ENCODE data around the gene DTWD2.

GRCh38 chr5:119031905-119032304 lies 43.6 kb upstream of the DTWD2 start:
- TF ChIP-seq CTCF (IDR thresholded peaks at IDR 0.05) (no peak), POLR2A (IDR thresholded peaks at IDR 0.05; ENCODE audit: low read depth) (no peak), POLR2AphosphoS5 (IDR thresholded peaks at IDR 0.05) (no peak), EP300 (IDR thresholded peaks at IDR 0.05) (no peak)

Data from esophagus muscularis mucosa (tissue), 4 donors.